Upper lobe of left lung (tissue), 4 donors: Measurements from ENCODE around the gene OSBPL7.

Experiments
- CTCF ChIP-seq, 6 experiments: fragments of 450-650 bp in 4 of 6; fragments of 200-600 bp in 2 of 6; sonication (generic) in 2 of 6; IDR thresholded peaks; one replicate each; pipeline ENCODE4 v1.5.1; 2016 to 2019; ENCODE audit warnings: antibody characterized with exemption in 6 of 6
- EP300 ChIP-seq, 4 donors: sonication (generic); formaldehyde crosslinking; IDR thresholded peaks; one replicate each; pipeline ENCODE4 v1.5.1; 2017; ENCODE audit warnings: antibody characterized with exemption in 4 of 4, control low read depth in 2 of 4
- POLR2A ChIP-seq, 4 donors: fragments of 450-650 bp; IDR thresholded peaks; one replicate each; pipeline ENCODE4 v1.5.1; 2016 to 2017; ENCODE audit warnings: antibody characterized with exemption in 4 of 4, mild to moderate bottlenecking in 2 of 4

GRCh38 chr17:47840001-47840741 is 18.6 kb upstream of the OSBPL7 start:
- TF ChIP-seq CTCF (IDR thresholded peaks at IDR 0.05) (no peak), EP300 (IDR thresholded peaks at IDR 0.05) (no peak), POLR2A (IDR thresholded peaks at IDR 0.05) (no peak)
